Ascending aorta (tissue), 2 donors: ENCODE data around the gene ANO9. TPM values are rescaled to one million over a fixed set of nuclear protein-coding genes. Genes with fewer than 3 reads are reported as not detected.
"Not testable (repeated sequence)": the region's sequence is repeated elsewhere in the genome, so short reads cannot be mapped to it uniquely, and the experiment has no call there.

ENCODE experiments used
- DNase-seq, 2 donors: peaks; one replicate each; pipeline ENCODE4 v3.0.0-alpha.2; 2019; ENCODE audit warnings: low spot score in 2 of 2
- H3K27ac ChIP-seq, 2 donors: fragments of 200-600 bp; sonication (generic); one replicate each; pipeline ENCODE4 v1.5.1; 2016 to 2017; ENCODE audit warnings: mild to moderate bottlenecking in 1 of 2
- H3K27me3 ChIP-seq: fragments of 200-600 bp; sonication (generic); one replicate; pipeline ENCODE4 v1.5.1; 2017
- H3K36me3 ChIP-seq, 2 donors: fragments of 200-600 bp; sonication (generic); one replicate each; pipeline ENCODE4 v1.5.1; 2016
- H3K4me1 ChIP-seq, 2 donors: fragments of 200-600 bp; sonication (generic); one replicate each; pipeline ENCODE4 v1.5.1; 2016 to 2017; ENCODE audit warnings: mild to moderate bottlenecking in 1 of 2
- H3K4me3 ChIP-seq, 2 donors: fragments of 200-600 bp; sonication (generic); one replicate each; pipeline ENCODE4 v1.5.1; 2016 to 2017; ENCODE audit warnings: mild to moderate bottlenecking in 1 of 2
- H3K9me3 ChIP-seq, 2 donors: fragments of 200-600 bp; sonication (generic); one replicate each; pipeline ENCODE4 v1.5.1; 2016
- CTCF ChIP-seq, 3 experiments: fragments of 200-600 bp in 2 of 3; fragments of 450-650 bp in 1 of 3; sonication (generic) in 2 of 3; IDR thresholded peaks; one replicate each; pipeline ENCODE4 v1.5.1; 2016 to 2019; ENCODE audit warnings: antibody characterized with exemption in 3 of 3, mild to moderate bottlenecking in 1 of 3, moderate library complexity in 1 of 3
- intact Hi-C: fragments of 100-400 bp; cut with DNase I; formaldehyde crosslinking; loops from one replicate; pipeline ENCODE4 v1.15.1; 2023
- total RNA-seq: library from RNA; depleted of rRNA; stranded (reverse); fragments of >200 nt; gene quantifications from one replicate; pipeline ENCODE4 v1.1.0, GENCODE V29; 2016

Gene ANO9
- total RNA-seq, 1 donor from 2014 or later = 4.0 TPM

- Histone ChIP-seq H3K27me3 (no peaks in the 10 kb centered on the region), H3K9me3 (no peaks in the 10 kb centered on the region), H3K27ac (no peak overlapping the region), H3K36me3 (no peaks in the 10 kb centered on the region), H3K4me1 (no peaks in the 10 kb centered on the region), H3K4me3 (no peak overlapping the region)
- no peak for TF ChIP-seq CTCF (IDR thresholded peaks at IDR 0.05)
- no peak for DNase-seq
- intact Hi-C loops = no loop called here
Observed at GRCh38 chr11:440065-441042, 1.5 kb downstream of the ANO9 start.

- no peaks in the 10 kb centered on the region for H3K9me3 ChIP-seq
- H3K27me3 ChIP-seq = no peaks in the 10 kb centered on the region
- H3K4me1 ChIP-seq = no peaks in the 10 kb centered on the region
- H3K36me3 ChIP-seq = no peaks in the 10 kb centered on the region
- TF ChIP-seq CTCF (IDR thresholded peaks at IDR 0.05) = no peak
- intact Hi-C loops = no loop called here
- no peak overlapping the region for H3K4me3 ChIP-seq
- DNase-seq = no peak
- no peak overlapping the region for H3K27ac ChIP-seq
Observed at GRCh38 chr11:439315-440064, 2.3 kb downstream of the ANO9 start.

DNA sequence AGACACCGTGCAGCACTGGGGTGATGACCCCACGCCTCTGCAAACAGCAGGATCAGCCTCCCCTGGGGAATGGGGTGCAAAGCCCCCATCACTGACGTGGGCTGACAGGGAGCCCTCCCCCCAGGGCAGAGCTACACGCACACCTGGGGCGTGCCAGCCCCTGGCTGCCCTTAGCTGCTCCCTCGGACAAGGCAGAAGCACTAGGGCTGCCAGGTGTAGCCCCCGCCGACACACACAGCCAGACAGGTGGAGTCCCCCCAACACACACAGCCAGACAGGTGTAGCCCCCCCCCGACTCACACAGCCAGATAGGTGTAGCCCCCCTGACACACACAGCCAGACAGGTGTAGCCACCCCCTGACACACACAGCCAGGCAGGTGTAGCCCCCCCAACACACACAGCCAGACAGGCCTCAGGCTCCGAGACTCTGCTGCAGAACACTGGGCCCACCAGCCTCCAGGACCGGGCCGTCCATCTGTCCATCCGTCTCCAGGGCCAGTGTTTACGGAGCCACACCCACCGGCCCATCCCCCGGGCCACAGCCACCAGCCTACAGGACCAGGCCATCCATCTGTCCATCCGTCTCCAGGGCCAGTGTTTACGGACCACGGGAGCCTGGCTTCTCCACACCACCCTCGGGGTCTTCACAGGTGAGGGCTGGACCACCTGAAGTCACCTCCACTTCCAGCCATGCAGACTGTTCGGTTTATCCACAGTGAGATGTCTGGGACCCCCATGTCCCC is 3.5 kb downstream of the ANO9 start:
- H3K27ac ChIP-seq = no peak overlapping the region
- H3K4me1 ChIP-seq = no peaks in the 10 kb centered on the region
- no peak overlapping the region for H3K4me3 ChIP-seq
- no peak for TF ChIP-seq CTCF (IDR thresholded peaks at IDR 0.05)
- intact Hi-C loops = no loop called here
- H3K9me3 ChIP-seq = no peaks in the 10 kb centered on the region
- no peaks in the 10 kb centered on the region for H3K27me3 ChIP-seq
- no peak for DNase-seq
- no peaks in the 10 kb centered on the region for H3K36me3 ChIP-seq

GRCh38 chr11:437228-437870 is 4.5 kb downstream of the ANO9 start:
- Histone ChIP-seq H3K9me3 (no peaks in the 10 kb centered on the region), H3K27me3 (no peaks in the 10 kb centered on the region), H3K27ac (no peak overlapping the region), H3K4me1 (no peaks in the 10 kb centered on the region), H3K4me3 (no peak overlapping the region), H3K36me3 (no peaks in the 10 kb centered on the region)
- DNase-seq = no peak
- TF ChIP-seq CTCF (IDR thresholded peaks at IDR 0.05) = no peak
- intact Hi-C loops = no loop called here

DNA sequence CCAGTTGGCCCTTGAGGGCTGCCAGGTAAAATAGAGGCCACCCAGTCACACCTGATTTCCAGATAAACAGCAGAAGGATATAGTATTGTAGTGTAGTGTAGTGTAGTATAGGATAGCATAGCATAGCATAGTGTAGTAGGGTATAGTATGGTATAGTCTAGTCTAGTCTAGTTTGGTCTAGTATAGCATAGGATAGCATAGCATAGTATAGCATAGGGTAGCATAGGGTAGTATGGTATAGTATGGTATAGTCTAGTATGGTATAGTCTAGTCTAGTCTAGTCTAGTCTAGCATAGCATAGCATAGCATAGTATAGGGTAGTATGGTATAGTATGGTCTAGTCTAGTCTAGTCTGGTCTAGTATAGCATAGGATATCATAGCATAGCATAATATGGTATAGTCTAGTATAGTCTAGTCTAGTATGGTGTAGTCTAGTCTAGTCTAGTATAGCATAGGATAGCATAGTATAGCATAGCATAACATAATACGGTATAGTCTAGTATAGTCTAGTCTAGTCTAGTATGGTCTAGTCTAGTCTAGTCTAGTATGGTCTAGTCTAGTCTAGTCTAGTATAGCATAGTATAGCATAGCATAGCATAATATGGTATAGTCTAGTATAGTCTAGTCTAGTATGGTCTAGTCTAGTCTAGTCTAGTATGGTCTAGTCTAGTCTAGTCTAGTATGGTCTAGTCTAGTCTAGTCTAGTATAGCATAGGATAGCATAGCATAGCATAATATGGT is 6.6 kb downstream of the ANO9 start:
- DNase-seq, H3K4me1 ChIP-seq, H3K27me3 ChIP-seq, H3K9me3 ChIP-seq, H3K36me3 ChIP-seq, H3K27ac ChIP-seq, H3K4me3 ChIP-seq, intact Hi-C loops: not testable (repeated sequence)
